ENCODE measurements around the gene KIF26B. TPM values are rescaled to one million over a fixed set of nuclear protein-coding genes. Genes with fewer than 3 reads are reported as not detected.

KIF26B gene
- total RNA-seq, 1 donor from 2014 or later, result 69.7 TPM

DNA sequence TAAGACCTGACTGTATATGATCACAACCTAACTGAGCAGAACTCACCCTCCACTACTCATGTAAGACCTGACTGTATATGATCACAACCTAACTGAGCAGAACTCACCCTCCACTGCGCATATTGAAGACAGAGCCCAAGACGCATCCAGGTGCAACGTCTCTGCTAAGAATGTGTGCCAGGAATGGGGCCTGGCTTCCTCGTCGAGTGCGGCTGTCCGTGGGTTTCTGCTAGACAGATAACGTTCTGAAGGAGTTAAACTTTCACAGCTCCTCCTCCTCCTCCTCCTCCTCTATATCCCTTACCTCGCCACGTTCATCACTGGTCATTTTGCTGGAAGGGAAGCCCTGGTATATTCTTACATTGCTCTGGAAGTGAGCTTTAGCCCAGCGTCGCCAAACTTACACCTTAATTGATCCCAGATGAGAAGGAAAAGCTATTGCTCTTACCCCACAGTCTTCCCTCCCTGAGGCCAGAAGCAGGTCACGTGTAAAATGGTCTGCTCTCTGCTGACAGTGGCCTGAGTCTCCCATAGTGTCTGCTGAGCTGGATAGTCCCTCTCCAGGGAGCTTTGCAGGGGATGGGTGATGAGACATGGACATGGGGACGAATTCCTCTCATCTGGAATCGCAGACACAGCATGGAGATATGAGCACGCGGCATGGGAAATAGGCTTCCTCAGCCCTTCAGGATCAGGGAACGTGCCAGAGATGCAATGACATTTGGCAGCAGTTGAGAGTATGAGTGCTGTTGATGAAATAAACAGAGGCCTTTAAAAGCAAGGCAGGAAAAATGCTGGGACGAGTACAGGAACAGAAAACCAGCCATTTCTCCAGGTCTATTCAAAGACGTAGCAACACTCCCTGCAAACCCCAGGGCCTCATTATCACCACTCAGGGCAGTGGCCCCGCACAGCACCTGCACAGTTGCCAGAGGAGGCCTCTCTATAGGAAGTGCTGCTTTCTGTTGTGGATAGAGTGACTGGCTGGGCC is 528.1 kb downstream of the KIF26B start:
- DNase-seq (ENCODE audit: low spot score in 2 of 2, unreplicated experiment in 2 of 2), result peak in 1 of 2 experiments; percentile 34
- Mint-ChIP-seq H3K4me3 (no peak overlapping the region), H3K27me3 (ENCODE audit: low read depth) (no peaks in the 10 kb centered on the region), H3K9me3 (no peaks in the 10 kb centered on the region), H3K36me3 (peaks cover 11% of the 10 kb centered on the region), H3K27ac (peak overlapping the region; percentile 75), H3K4me1 (peaks cover 14% of the 10 kb centered on the region)
- no peak for TF ChIP-seq CTCF (IDR thresholded peaks at IDR 0.05; ENCODE audit: unreplicated experiment)

- no peak overlapping the region for H3K4me3 Mint-ChIP-seq
- peaks cover 11% of the 10 kb centered on the region for H3K36me3 Mint-ChIP-seq
- TF ChIP-seq CTCF (IDR thresholded peaks at IDR 0.05; ENCODE audit: unreplicated experiment), result no peak
- peak in 1 of 2 experiments; percentile 36 for DNase-seq (ENCODE audit: low spot score in 2 of 2, unreplicated experiment in 2 of 2)
- H3K9me3 Mint-ChIP-seq, result no peaks in the 10 kb centered on the region
- peak overlapping the region; percentile 75 for H3K27ac Mint-ChIP-seq
- peaks cover 14% of the 10 kb centered on the region for H3K4me1 Mint-ChIP-seq
- no peaks in the 10 kb centered on the region for H3K27me3 Mint-ChIP-seq (ENCODE audit: low read depth)
These were observed 528.9 kb downstream of the KIF26B start for GRCh38 chr1:245683676-245684075.

DNA sequence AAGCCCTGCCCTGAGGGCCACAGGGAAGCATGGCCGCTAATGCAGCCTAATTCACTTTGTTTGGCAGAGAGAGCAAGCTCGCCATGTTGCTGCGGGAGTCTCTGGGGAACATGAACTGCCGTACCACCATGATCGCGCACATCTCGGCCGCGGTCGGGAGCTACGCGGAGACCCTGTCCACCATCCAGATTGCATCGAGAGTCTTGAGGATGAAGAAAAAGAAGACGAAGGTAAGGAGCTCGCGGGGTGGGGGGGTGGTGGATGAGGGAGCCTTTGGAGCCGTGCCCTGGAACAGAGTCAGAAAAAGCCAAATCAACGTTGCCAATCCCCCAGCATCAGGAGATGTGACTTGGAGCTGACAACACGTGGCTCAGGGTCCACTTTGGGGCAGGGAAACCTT is 529.4 kb downstream of the KIF26B start:
- Mint-ChIP-seq H3K4me3 (no peak overlapping the region), H3K4me1 (peaks cover 14% of the 10 kb centered on the region), H3K36me3 (peaks cover 11% of the 10 kb centered on the region), H3K9me3 (no peaks in the 10 kb centered on the region), H3K27ac (no peak overlapping the region), H3K27me3 (ENCODE audit: low read depth) (no peaks in the 10 kb centered on the region)
- DNase-seq (ENCODE audit: low spot score in 2 of 2, unreplicated experiment in 2 of 2), result peak in 1 of 2 experiments; percentile 25
- no peak for TF ChIP-seq CTCF (IDR thresholded peaks at IDR 0.05; ENCODE audit: unreplicated experiment)

GRCh38 chr1:245684571-245684970 is 529.8 kb downstream of the KIF26B start:
- H3K4me1 Mint-ChIP-seq, result peaks cover 14% of the 10 kb centered on the region
- peak in 1 of 2 experiments; percentile 17 for DNase-seq (ENCODE audit: low spot score in 2 of 2, unreplicated experiment in 2 of 2)
- no peak overlapping the region for H3K27ac Mint-ChIP-seq
- H3K27me3 Mint-ChIP-seq (ENCODE audit: low read depth), result no peaks in the 10 kb centered on the region
- H3K36me3 Mint-ChIP-seq, result peaks cover 14% of the 10 kb centered on the region
- no peak overlapping the region for H3K4me3 Mint-ChIP-seq
- TF ChIP-seq CTCF (IDR thresholded peaks at IDR 0.05; ENCODE audit: unreplicated experiment), result no peak
- no peaks in the 10 kb centered on the region for H3K9me3 Mint-ChIP-seq

DNA sequence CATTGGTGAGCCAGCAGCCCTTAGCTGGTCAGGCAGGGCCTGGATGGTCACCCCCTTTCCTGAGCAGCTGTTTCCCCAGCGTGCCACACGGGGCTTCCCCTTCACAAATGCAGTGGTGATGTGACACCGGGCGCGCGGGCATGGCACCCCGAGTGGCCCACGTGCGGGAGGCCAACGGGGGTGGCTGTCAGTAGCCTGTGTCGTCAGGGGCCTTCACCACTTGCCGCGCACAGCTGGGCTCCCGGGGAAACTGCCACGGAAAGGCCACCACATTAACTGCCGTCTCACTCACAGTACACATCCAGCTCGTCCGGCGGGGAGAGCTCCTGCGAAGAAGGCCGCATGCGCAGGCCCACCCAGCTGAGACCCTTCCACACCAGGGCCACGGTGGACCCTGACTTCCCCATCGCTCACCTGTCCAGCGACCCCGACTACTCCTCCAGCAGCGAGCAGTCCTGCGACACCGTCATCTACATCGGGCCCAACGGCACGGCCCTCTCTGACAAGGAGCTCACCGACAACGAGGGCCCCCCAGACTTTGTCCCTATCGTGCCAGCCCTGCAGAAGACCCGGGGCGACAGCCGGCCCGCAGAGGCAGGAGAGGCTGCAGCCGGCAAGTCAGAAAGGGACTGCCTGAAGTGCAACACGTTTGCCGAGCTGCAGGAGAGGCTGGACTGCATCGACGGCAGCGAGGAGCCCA is 530.5 kb downstream of the KIF26B start:
- no peaks in the 10 kb centered on the region for H3K9me3 Mint-ChIP-seq
- peaks cover 17% of the 10 kb centered on the region for H3K36me3 Mint-ChIP-seq
- H3K4me3 Mint-ChIP-seq, result no peak overlapping the region
- no peak overlapping the region for H3K27ac Mint-ChIP-seq
- no peak for TF ChIP-seq CTCF (IDR thresholded peaks at IDR 0.05; ENCODE audit: unreplicated experiment)
- H3K27me3 Mint-ChIP-seq (ENCODE audit: low read depth), result no peaks in the 10 kb centered on the region
- DNase-seq (ENCODE audit: low spot score in 2 of 2, unreplicated experiment in 2 of 2), result peak in 1 of 2 experiments; percentile 34
- H3K4me1 Mint-ChIP-seq, result peaks cover 15% of the 10 kb centered on the region

Data from mesothelial cell of epicardium (in vitro differentiated cells).